Ovary (tissue), 3 donors: ENCODE data around the gene CCDC97.

Experiments
- EP300 ChIP-seq: sonication (generic); formaldehyde crosslinking; IDR thresholded peaks from one replicate; pipeline ENCODE4 v1.6.1; 2017; ENCODE audit warnings: antibody characterized with exemption
- POLR2A ChIP-seq: fragments of 450-650 bp; IDR thresholded peaks from one replicate; pipeline ENCODE4 v1.6.1; 2017; ENCODE audit warnings: antibody characterized with exemption, mild to moderate bottlenecking, moderate library complexity
- TF ChIP-seq, protein P1 (sequence below), 3 donors: fragments of 450-650 bp in 2 of 3; fragments of 200-600 bp in 1 of 3; IDR thresholded peaks; one replicate each; pipeline versions ENCODE4 v1.5.1 to v1.8.0; 2016 to 2022; ENCODE audit warnings: antibody characterized with exemption in 3 of 3, mild to moderate bottlenecking in 1 of 3
- donor health status: DM: no; HTN: no; CAD: no.

DNA sequence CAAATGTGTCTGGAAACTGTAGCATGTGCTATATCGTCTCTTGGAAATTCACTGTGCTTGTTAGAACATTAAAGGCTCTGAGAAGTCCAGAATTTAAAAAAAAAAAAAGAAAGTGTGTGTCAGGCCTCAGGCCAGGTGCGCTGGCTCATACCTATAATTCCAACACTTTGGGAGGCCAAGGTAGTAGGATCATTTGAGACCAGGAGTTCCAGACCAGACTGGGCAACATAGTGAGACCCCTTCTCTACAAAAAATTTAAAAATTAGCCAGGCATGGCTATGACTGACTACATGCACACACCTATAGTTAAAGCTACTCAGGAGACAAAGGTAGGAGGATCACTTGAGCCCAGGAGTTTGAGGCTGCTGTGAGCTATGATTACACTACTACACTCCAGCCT, 40.9 kb upstream of the CCDC97 start:
- TF ChIP-seq, protein P1, sequence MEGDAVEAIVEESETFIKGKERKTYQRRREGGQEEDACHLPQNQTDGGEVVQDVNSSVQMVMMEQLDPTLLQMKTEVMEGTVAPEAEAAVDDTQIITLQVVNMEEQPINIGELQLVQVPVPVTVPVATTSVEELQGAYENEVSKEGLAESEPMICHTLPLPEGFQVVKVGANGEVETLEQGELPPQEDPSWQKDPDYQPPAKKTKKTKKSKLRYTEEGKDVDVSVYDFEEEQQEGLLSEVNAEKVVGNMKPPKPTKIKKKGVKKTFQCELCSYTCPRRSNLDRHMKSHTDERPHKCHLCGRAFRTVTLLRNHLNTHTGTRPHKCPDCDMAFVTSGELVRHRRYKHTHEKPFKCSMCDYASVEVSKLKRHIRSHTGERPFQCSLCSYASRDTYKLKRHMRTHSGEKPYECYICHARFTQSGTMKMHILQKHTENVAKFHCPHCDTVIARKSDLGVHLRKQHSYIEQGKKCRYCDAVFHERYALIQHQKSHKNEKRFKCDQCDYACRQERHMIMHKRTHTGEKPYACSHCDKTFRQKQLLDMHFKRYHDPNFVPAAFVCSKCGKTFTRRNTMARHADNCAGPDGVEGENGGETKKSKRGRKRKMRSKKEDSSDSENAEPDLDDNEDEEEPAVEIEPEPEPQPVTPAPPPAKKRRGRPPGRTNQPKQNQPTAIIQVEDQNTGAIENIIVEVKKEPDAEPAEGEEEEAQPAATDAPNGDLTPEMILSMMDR (IDR thresholded peaks at IDR 0.05), result no peak
- TF ChIP-seq POLR2A (no peak), EP300 (no peak)
